ENCODE results near the gene DYNC2LI1. TPM values are rescaled to one million over a fixed set of nuclear protein-coding genes. Genes with fewer than 3 reads are reported as not detected.

The DYNC2LI1 gene
- total and polyA plus RNA-seq, 8 donors: 3.8 to 22.7 (median 9.3) TPM

GRCh38 chr2:43838560-43839267 lies 64.9 kb downstream of the DYNC2LI1 start, which contains the start of the genes ABCG5 and ABCG8:
ABCG5 (minus strand) TSS chr2:43838839; CDS start chr2:43838679, 160 bp downstream.
ABCG8 (plus strand) TSS chr2:43838971; CDS start chr2:43839054, 83 bp downstream.
- Histone ChIP-seq H3K36me3 (no peaks in the 10 kb centered on the region), H3K27ac (no peak within 1 kb of the TSS), H3K4me1 (no peaks in the 10 kb centered on the region), H3K27me3 (no peaks in the 10 kb centered on the region), H3K9me3 (no peaks in the 10 kb centered on the region), H3K4me3 (no peak within 1 kb of the TSS)
- intact Hi-C loops (cut with DNase I): no loop called here
- 66 to 69% methylated on average over 20 of the region's 20 CpGs for WGBS, 2 donors
- ATAC-seq (no peak), FAIRE-seq (no peak), DNase-seq (no peak)
- TF ChIP-seq CTCF (IDR thresholded peaks at IDR 0.05): no peak

GRCh38 chr2:43839776-43840564 lies 66.1 kb downstream of the DYNC2LI1 start:
- no peak overlapping the region for H3K27ac ChIP-seq
- WGBS, 2 donors: 77 to 78% methylated on average over 14 of the region's 14 CpGs
- ATAC-seq: no peak
- no peaks in the 10 kb centered on the region for H3K4me1 ChIP-seq
- no peaks in the 10 kb centered on the region for H3K27me3 ChIP-seq
- H3K36me3 ChIP-seq: no peaks in the 10 kb centered on the region
- no peaks in the 10 kb centered on the region for H3K9me3 ChIP-seq
- intact Hi-C loops (cut with DNase I): no loop called here
- no peak overlapping the region for H3K4me3 ChIP-seq
- DNase-seq: no peak
- TF ChIP-seq CTCF (IDR thresholded peaks at IDR 0.05): no peak
- no peak for FAIRE-seq

GRCh38 chr2:43840965-43841364 lies 67.1 kb downstream of the DYNC2LI1 start:
- TF ChIP-seq CTCF (IDR thresholded peaks at IDR 0.05): no peak
- FAIRE-seq: no peak
- ATAC-seq: no peak
- no peaks in the 10 kb centered on the region for H3K4me1 ChIP-seq
- intact Hi-C loops (cut with DNase I): no loop called here
- H3K4me3 ChIP-seq: no peak overlapping the region
- no peaks in the 10 kb centered on the region for H3K9me3 ChIP-seq
- no peak overlapping the region for H3K27ac ChIP-seq
- no peaks in the 10 kb centered on the region for H3K36me3 ChIP-seq
- DNase-seq: no peak
- no peaks in the 10 kb centered on the region for H3K27me3 ChIP-seq
- WGBS, 2 donors: 73 to 76% methylated on average over 5 of the region's 5 CpGs

- no peaks in the 10 kb centered on the region for H3K27me3 ChIP-seq
- intact Hi-C loops (cut with DNase I): no loop called here
- 80 to 89% methylated on average over 14 of the region's 14 CpGs for WGBS, 2 donors
- FAIRE-seq (no peak), DNase-seq (no peak), ATAC-seq (no peak)
- no peaks in the 10 kb centered on the region for H3K9me3 ChIP-seq
- H3K4me1 ChIP-seq: no peaks in the 10 kb centered on the region
- no peaks in the 10 kb centered on the region for H3K36me3 ChIP-seq
- H3K27ac ChIP-seq: no peak overlapping the region
- TF ChIP-seq CTCF (IDR thresholded peaks at IDR 0.05): no peak
- no peak overlapping the region for H3K4me3 ChIP-seq
Measured at GRCh38 chr2:43841949-43842865, 68.4 kb downstream of the DYNC2LI1 start.
